Coronary artery (tissue), 2 donors: ENCODE results near the gene DHX36.

Experiments
- DNase-seq: peaks from one replicate; pipeline ENCODE4 v3.0.0-alpha.2; 2017; ENCODE audit warnings: low spot score
- H3K27ac ChIP-seq, 2 donors: fragments of 200-600 bp; sonication (generic); one replicate each; pipeline ENCODE4 v1.5.1; 2016 to 2019
- H3K4me3 ChIP-seq: fragments of 200-600 bp; sonication (generic); 2 replicates; pipeline ENCODE4 v1.5.1; 2016; ENCODE audit warnings: mild to moderate bottlenecking, moderate library complexity
- CTCF ChIP-seq: fragments of 200-600 bp; sonication (generic); IDR thresholded peaks from one replicate; pipeline ENCODE4 v1.5.1; 2019; ENCODE audit warnings: antibody characterized with exemption

Gene DHX36

GRCh38 chr3:154345422-154346122 lies 21.3 kb upstream of the DHX36 start:
- Histone ChIP-seq H3K4me3 (no peak overlapping the region), H3K27ac (no peak overlapping the region)
- no peak for TF ChIP-seq CTCF
- DNase-seq = no peak

GRCh38 chr3:154338570-154338969 lies 14.3 kb upstream of the DHX36 start:
- H3K27ac ChIP-seq = no peak overlapping the region
- no peak for DNase-seq
- no peak for TF ChIP-seq CTCF
- no peak overlapping the region for H3K4me3 ChIP-seq

GRCh38 chr3:154338008-154338407 lies 13.7 kb upstream of the DHX36 start:
- Histone ChIP-seq H3K27ac (no peak overlapping the region), H3K4me3 (no peak overlapping the region)
- DNase-seq = no peak
- no peak for TF ChIP-seq CTCF

- no peak overlapping the region for H3K27ac ChIP-seq
- no peak overlapping the region for H3K4me3 ChIP-seq
- TF ChIP-seq CTCF = peak; percentile 25
- DNase-seq = no peak
Observed at GRCh38 chr3:154334973-154335420, 10.7 kb upstream of the DHX36 start.

GRCh38 chr3:154327871-154328270 lies 3.6 kb upstream of the DHX36 start:
- Histone ChIP-seq H3K4me3 (no peak overlapping the region), H3K27ac (no peak overlapping the region)
- DNase-seq = no peak
- TF ChIP-seq CTCF = no peak

GRCh38 chr3:154324919-154325318 lies 632 bp upstream of the DHX36 start:
- peak overlapping the region; percentile 84 to 91 for H3K27ac ChIP-seq
- H3K4me3 ChIP-seq = peak overlapping the region; percentile 88
- no peak for TF ChIP-seq CTCF
- DNase-seq = no peak
